ENCODE measurements around the gene CNKSR3.
"Not testable (repeated sequence)": the region's sequence is repeated elsewhere in the genome, so short reads cannot be mapped to it uniquely, and the experiment has no call there.

Gene CNKSR3

GRCh38 chr6:154526996-154527395 lies 16.5 kb upstream of the CNKSR3 start:
- no peak for DNase-seq

- no peak for DNase-seq
Observed at GRCh38 chr6:154522576-154522975, 12.1 kb upstream of the CNKSR3 start.

- DNase-seq: no peak
Observed at GRCh38 chr6:154521412-154521811, 10.9 kb upstream of the CNKSR3 start.

- no peak for DNase-seq
Observed at GRCh38 chr6:154520280-154520679, 9.8 kb upstream of the CNKSR3 start.

- no peak for DNase-seq
Observed at GRCh38 chr6:154518396-154518795, 7.9 kb upstream of the CNKSR3 start.

GRCh38 chr6:154516276-154516675 lies 5.8 kb upstream of the CNKSR3 start:
- no peak for DNase-seq

GRCh38 chr6:154515826-154516225 lies 5.3 kb upstream of the CNKSR3 start:
- no peak for DNase-seq

GRCh38 chr6:154515076-154515475 lies 4.6 kb upstream of the CNKSR3 start:
- not testable (repeated sequence) for DNase-seq

- no peak for DNase-seq
Observed at GRCh38 chr6:154514481-154514880, 4.0 kb upstream of the CNKSR3 start.

GRCh38 chr6:154513601-154514320 lies 3.3 kb upstream of the CNKSR3 start:
- no peak for DNase-seq

GRCh38 chr6:154512201-154512600 lies 1.7 kb upstream of the CNKSR3 start:
- no peak for DNase-seq

GRCh38 chr6:154511791-154512190 lies 1.3 kb upstream of the CNKSR3 start:
- no peak for DNase-seq

- DNase-seq: no peak
Observed at GRCh38 chr6:154509421-154510143, 903 bp downstream of the CNKSR3 start.

GRCh38 chr6:154508573-154509375 lies 1.7 kb downstream of the CNKSR3 start:
- DNase-seq: no peak

GRCh38 chr6:154506991-154507898 lies 3.2 kb downstream of the CNKSR3 start:
- DNase-seq: no peak

- no peak for DNase-seq
Observed at GRCh38 chr6:154506582-154506981, 3.9 kb downstream of the CNKSR3 start.

- DNase-seq: no peak
Observed at GRCh38 chr6:154506108-154506507, 4.4 kb downstream of the CNKSR3 start.

- no peak for DNase-seq
Observed at GRCh38 chr6:154504865-154505449, 5.5 kb downstream of the CNKSR3 start.

- DNase-seq: no peak
Observed at GRCh38 chr6:154504102-154504501, 6.4 kb downstream of the CNKSR3 start.

GRCh38 chr6:154503658-154504057 lies 6.8 kb downstream of the CNKSR3 start:
- no peak for DNase-seq

- DNase-seq: no peak
Observed at GRCh38 chr6:154502553-154502952, 7.9 kb downstream of the CNKSR3 start.

GRCh38 chr6:154501578-154501868 lies 9.0 kb downstream of the CNKSR3 start:
- DNase-seq: no peak

Measured in AML-193 (cell line).